GM19043 (cell line): Measurements from ENCODE around the gene CD8B.
"Not testable (repeated sequence)": the region's sequence is repeated elsewhere in the genome, so short reads cannot be mapped to it uniquely, and the experiment has no call there.

ENCODE experiments used
- ATAC-seq: cut with Tn5 transposase; IDR thresholded peaks from one replicate; pipeline ENCODE4 v1.9.1; 2021; ENCODE audit warnings: low read depth; ENCODE audit not compliant: unreplicated experiment

The CD8B gene

DNA sequence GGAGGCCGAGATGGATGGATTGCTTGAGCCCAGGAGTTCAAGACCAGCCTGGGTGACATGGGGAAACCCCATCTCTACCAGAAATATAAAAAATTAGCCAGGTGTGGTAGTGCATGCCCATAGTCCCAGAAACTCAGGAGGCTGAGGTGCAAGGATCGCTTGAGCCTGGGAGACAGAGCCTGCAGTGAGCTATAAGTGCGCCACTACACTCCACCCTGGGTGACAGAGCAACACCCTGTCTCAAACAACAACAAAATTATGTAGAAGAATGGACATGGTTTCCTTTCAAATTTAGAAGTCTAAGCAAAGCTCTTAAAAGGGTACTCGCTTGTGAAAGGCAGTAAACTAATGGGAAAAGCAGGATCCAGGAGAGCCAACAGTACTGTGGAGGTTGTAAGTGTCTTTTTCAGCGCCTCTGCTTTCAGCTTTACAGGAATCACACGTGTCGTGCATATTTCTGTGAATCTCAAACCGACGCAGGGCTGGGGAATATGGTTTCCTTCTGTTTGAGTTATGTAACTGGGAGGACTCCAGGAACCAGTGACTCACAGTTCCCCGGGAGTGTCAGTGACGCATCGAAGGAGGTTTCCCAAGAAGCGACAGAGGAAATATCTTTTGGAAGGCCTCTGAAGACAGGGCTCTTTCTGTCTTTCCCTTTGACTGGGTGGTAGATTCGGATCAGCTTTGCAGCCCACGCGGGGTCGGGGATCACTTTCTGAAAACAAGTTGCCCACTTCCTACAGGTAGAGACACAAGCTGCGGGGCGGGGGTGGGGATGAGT lies 24.6 kb downstream of the CD8B start:
- ATAC-seq: not testable (repeated sequence)

DNA sequence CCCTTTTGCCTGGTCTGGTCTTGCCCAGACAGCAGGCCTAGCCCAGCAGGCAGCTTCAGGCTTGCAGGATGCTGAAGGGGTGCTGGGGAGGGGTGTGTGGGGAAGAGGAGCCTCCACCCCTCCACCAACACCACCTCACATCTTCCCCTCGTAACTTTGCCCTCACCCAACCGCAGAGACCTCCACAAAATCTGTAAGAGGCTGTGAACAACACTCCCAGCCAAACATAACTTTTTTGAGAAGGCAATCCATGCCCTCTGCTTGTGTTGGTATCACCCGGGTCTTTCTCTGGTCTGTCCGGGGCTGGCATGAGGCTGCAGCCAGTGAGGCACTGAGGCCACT lies 26.2 kb downstream of the CD8B start:
- not testable (repeated sequence) for ATAC-seq

DNA sequence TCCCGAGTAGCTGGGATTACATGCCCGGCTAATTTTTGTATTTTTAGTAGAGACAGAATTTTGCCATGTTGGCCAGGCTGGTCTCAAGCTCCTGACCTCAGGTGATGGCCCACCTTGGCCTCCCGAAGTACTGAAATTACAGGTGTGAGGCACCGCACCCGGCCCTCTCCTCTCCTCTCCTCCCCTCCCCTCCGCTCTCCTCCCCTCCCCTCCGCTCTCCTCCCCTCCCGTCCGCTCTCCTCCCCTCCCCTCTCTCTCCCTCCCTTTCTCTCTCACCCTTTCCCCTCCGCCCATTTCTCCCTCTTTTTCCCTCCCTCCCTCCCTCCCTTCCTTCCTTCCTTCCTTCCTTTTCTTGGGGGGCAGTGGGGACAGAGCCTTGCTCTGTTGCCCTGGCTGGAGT lies 28.4 kb downstream of the CD8B start:
- no peak for ATAC-seq

DNA sequence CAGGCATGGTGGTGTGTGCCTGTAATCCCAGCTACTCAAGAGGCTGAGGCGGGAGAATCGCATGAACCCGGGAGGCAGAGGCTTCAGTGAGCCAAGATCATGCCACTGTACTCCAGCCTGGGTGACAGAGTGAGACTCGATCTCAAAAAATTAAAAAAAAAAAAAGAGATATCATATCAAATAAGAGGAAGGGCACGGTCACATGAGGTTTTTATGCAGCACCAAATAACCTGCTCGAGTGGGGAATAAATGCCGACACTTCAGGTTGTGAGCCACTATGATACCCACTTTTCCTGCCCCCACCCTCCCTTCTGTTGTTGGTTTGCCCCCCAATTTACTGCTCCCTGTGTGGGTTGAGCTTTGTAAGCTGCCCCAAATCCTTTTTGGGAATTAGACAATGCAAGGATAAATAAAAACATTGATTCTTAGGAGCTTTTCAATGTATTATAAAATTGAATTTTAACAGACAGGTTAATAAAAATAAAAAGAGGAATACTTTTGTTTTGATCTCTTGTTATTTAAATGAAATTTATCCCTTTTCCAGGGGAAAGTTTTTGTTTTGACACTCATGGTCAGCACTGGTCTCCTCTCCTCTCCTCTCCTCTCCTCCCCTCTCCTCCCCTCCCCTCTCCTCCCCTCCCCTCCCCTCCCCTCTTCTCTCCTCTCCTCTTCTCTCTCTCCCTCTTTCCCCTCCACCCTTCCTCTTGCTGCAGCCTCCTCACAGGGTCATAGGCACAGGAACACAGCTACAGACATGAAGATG lies 29.2 kb downstream of the CD8B start:
- ATAC-seq: no peak

DNA sequence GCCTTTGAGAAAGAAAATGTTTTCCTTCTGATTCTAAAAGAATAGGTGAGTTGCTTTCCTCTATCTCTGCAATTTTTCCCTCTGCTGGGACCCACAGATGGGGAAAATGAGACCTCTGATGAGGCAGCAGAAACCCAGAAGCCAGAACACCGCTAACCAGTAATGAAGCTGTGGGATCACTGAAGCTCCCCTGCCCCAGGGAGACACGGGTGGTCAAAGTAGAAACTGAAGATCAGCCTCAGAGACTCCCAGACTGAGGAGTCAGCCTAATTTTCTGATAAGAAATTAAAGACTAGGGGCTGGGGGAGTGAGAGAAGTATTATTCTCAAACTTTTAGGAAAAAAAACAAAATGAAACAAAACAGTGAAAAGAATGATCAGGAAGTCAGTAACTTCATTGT lies 30.1 kb downstream of the CD8B start:
- no peak for ATAC-seq

DNA sequence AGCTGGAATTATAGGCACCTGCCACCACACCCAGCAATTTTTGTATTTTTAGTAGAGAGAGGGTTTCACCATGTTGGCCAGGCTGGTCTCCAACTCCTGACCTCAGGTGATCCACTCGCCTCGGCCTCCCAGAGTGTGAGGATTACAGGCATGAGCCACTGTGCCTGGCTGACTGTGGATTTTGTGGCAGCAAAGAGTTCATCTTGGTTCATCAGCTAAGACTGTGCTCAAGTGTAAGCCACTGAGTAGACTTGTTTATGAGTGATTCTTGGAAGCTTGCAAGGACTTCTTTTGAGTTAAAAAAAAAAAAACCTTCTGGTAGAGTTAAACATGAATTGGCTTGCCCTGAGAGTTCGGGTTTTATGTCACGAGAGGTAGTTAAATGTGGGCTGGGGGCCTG lies 34.7 kb downstream of the CD8B start:
- no peak for ATAC-seq

DNA sequence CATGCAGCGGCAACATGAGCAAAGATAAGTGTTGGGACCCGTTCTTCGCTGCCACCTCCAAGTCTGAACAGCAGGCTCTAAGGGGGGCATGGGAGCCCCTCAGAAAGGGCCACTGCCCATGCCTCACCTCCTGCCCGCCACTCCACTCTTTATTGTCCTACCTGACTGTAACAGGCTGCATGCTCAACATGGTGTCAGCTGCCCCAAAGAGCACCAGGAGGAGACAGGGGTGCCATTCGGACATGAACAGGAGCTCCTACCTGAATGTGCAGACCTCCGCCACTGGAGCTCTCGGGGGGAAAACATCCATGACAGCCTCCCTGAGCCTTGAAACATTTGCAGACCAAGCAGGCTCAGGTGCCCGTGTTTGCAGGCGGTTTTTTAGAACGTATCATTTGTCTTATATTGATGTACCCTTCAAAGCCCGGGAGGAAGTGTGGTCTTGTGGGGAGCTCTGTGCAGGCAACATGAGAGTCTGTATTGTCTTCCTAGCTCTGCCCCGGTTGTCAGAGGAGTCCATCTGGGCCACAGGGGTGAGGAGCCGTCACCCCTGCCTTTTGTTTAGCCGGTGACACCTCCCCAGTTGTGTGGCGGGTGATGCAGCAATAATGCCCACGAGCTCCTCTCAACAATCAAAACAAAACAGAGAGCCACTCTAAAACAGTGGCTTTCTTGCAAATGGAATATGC lies 35.8 kb downstream of the CD8B start:
- ATAC-seq: no peak

DNA sequence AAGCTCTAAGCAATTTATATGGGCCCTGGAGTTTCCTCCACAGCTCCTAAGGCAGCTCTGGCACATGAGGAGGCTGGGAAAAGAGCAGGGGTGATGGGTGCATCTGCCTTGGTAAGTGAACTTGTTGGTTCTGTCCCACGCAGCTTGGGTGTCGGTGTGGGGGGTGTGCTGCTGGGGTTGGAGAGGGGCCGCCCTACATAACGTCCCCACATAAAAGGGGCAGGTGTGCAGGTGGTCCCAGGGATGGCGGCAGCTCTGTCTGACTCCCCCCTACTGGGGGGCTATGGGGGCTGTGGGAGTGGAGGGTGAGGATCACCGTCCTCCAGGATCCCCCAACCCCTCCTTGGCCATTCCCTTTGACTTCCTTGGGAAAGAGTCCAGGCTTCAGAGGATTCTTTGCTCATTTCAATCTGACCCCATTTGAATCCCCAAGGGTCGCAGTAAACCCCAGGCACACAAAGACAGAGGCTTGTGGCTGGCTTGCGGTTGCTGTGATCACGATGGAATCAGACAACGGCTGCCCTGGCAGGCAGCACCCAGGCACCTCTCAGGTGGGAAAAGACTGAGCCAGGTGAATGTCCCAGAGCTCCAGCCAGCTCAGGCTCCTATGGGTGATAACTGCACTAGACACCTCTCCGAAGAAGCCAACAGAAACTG lies 36.5 kb downstream of the CD8B start:
- no peak for ATAC-seq

DNA sequence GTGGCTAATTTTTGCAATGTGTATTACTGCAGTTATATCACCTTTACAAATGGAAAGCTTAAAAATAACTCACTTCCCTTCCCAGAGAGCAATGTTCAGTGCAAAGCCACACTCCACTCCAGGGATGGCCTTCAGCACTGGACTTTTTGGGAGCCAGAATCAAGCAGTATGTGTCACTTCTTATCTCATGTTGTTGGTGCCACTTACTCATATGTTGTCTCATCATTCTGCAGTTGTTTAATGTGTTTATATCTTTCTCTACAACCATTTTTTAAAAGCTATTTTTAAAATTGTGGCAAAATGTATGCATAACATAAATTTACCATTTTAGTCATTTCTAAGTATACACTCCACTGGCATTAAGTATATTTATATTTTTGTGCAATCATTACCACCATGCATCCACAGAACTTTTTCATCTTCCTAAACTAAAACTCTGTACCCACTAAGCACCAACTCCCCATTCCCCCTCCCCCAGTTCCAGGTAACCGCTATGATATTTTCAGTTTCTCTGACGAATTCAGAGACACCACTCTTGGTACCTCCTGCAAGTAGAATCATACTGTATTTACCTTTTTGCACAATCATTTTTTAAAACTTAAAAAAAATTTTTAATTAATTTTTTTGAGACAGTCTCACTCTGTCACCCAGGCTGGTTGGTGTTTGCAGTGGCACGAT lies 38.9 kb downstream of the CD8B start:
- ATAC-seq: no peak

DNA sequence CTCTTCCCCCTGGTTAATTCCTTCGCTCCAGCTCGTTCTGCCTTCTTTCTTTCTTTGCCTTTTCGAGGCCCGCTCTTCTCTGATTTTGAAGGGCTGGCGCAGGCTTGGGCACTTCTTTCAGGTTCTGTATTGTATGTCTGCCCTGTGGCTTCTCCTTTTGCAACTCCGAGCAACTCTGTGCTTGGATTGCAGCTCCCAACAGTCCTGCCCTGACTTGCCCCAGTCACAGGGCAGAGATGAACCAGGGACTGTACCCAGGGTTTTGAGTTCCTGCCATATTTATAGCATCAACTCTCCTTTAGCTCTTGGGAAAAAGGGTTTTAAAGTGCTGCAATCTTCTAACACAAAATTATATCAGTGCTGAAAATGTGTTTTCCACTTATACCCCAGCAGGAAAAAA lies 39.8 kb downstream of the CD8B start:
- no peak for ATAC-seq

DNA sequence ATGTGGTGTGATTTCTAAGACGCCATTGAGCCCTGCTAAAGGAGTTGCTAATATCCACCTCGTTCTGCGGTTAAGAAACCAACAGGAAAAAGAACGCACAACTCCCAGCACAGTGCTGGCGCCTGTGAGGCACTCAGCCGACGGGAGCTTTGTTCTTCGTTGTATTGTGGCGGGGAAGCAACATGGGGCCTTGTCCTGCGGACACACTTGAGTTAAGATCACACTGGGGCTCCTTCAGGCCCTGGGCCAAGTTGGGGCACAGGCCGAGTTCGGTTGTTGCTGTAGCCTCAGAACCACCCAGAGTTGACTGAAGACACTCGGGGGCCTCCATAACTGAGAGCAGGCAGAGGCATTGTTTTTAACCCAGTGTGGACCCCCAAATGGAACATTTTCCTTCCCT lies 40.4 kb downstream of the CD8B start:
- ATAC-seq: no peak

DNA sequence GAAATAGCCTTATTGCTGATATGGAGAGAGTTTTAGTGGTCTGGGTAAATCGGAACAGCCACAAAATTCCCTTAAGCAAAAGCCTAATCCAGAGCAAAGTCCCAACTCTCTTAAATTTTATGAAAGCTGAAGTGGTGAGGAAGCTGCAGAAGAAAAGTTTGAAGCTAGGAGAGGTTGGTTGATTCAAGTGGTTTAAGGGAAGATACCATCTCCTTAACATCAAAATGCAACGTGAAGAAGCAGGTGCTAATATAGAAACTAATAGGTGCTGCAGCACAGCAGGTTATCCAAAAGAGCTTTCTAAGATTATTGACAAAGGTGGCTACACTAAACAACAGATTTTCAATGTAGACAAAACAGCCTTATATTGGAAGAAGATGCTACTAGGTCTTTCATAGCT lies 42.7 kb downstream of the CD8B start:
- ATAC-seq: no peak

DNA sequence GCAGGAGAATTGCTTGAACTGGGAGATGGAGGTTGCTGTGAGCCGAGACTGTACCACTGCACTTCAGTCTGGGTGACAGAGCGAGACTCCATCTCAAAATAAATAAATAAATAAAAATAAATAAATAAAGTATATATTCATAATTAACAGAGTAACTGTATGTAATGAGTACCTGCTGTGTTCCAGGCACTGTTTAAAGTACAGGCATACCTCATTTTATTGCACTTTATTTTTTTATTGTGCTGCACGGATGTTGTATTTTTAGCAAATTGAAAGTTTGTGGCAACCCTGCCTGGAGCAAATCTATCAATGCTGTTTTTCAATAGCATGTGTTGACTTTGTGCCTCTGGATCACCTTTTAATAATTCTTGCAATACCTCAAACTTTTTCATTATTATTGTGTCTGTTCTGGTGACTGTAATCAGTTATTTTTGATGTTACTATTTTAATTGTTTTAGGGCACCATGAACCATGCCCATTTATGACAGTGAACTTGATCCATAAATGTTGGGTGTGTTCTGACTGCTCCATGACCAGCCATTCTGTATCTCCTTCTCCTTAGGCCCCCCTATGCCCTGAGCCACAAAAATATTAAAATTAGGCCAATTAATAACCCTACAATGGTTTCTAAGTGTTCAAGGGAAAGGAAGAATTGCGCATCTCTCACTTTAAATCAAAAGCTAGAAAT lies 43.4 kb downstream of the CD8B start:
- ATAC-seq: no peak

DNA sequence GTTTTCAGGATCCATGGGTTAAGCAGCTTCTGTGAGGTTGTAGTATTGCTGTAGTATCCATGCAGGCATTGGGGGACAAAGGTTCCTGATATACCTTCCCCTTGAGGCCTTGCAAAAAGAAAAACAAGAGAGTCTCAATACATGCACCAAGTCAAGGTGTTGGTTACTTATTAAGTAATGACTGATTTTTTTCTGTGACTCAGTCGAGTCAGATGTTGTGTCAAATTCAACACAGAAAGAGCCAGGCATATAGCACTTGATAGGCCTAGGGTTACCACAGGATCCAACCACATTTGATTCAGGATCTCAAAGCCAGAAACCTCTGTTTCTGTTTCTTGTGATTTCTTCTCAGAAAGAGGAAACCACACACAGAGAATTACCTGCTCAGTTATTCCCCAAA lies 46.1 kb downstream of the CD8B start:
- no peak for ATAC-seq

DNA sequence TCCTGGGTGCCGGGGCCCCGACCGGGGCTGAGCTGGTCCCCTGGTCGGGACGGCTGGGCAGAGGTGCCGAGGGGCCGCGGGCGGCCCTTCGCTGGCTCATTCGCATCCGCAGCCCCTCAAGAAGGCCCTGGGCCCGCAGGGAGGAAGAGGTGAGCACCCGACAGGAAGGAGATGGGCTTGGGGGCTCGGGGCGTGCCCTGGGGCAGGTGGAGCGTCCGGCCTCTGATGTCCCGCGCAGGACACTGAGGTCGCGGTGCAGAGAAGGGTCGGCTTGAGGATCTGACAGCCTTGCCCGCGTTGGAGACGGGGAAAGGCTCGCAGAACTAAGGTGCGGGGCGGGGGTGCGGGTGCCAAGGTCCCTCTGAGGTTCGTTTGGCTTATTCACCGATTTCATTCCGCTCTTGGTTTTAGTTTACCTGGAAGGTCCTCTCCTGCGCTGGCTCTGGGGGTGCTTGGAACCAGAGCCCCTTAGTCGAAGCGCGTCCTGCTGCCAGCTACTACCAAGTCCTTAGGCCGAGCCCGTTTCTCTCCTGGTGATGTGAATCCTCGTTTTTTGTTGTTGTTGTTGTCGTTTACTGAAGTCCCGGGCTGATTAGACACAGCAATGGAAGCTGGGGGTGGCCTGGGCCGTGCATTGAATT lies 52.1 kb downstream of the CD8B start:
- no peak for ATAC-seq

DNA sequence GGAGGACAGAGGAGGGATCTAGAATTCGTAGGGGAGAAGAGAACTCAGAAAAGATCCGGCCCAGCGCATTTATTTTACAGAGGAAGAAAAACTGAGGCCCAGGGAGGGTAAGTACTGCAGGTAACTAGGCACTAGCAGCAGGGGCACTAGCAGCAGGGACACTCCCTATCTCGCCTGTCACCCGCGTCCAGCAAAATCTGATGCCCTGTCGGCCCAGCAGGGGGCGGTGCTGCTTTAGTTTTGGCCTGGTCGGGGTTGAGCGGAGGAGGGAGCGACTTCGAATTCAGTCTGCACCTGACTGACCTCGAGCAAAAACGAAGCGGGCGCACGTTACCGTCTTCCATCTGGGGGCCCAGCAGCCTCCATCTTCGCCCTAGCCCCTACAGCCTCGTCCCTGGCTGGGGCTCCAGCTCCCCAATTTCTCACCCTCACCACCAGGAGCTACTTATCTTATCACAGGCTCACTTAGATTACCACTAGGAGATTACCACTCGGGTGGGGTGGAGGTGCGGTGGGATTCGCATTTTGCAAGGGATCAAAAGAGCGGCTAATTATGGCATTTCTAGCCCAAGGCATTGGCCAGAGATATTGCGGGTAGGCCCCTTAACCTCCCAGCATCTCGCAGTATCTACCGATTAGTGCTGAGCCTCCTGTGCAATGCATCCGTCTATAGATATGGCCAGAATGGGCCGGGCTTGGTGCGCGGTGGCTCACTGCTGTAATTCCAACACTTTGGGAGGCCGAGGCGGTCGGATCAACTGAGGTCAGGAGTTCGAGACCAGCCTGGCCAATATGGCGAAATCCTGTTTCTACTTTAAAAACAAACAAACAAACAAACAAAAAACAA lies 53.1 kb downstream of the CD8B start:
- ATAC-seq: peak; percentile 94

DNA sequence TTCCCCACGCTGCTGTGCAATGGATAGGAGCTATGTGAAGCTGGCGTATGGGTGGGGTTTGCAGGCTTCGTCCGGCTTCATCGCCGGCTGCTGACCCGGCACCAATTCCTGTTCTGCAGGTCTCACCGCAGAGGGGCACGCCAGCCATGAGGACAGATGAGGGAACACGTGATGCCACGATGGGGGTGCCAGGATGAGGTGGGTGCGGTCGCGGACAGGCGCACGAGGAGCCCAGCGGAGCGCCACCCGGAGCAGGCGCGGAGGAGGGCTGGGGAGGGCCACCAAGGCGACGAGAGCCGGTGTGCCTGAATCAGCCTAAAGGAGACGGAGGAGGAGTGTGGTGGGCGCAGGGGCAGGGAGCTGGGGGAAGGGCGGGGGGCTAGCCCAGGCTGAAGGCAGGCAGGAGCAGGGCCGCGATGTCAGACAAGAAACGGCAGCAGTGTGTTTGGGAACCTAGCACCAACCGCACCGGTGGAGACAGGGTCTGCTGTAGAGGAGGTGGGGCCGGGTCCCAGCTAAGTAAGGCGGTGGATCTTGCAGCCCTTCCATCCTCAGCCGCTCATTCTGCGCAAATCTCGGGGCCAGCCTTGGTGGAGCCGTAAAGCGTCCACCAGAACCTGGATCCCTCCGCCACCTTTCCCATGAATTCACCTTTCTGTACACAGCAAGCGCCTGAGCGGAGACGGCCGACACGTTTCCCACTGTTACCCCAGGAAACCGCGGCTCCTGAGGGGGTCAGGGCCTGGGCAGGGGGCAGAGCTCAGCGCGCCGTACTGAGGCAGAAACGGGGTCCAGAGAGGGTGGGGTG lies 54.0 kb downstream of the CD8B start:
- ATAC-seq: peak; percentile 15

DNA sequence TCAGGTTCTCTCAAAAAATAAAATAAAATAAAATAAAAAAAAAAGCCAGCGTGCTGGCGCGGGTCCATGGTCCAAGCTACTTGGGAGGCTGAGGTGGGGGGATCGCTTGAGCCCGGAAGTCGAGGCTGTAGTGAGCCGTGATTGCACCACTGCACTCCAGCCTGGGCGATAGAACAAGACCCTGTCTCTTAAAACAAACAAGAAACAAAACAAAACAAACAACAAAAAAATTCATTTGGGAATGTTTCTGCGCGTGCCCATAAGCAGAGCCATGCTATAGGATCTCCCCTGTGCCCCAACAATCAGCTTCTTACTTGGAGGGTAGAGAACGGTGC lies 54.6 kb downstream of the CD8B start:
- ATAC-seq: no peak
